ENCODE measurements around the gene MTG2.

GRCh38 chr20:62141043-62141396 lies 41.8 kb upstream of the MTG2 start:
- TF ChIP-seq CTCF (IDR thresholded peaks at IDR 0.05): no peak
- TF ChIP-seq POLR2A (IDR thresholded peaks at IDR 0.05): no peak
